Measurements from ENCODE around the gene TNIK.

GRCh38 chr3:171416061-171416460, 44.1 kb downstream of the TNIK start:
- TF ChIP-seq, protein P1, sequence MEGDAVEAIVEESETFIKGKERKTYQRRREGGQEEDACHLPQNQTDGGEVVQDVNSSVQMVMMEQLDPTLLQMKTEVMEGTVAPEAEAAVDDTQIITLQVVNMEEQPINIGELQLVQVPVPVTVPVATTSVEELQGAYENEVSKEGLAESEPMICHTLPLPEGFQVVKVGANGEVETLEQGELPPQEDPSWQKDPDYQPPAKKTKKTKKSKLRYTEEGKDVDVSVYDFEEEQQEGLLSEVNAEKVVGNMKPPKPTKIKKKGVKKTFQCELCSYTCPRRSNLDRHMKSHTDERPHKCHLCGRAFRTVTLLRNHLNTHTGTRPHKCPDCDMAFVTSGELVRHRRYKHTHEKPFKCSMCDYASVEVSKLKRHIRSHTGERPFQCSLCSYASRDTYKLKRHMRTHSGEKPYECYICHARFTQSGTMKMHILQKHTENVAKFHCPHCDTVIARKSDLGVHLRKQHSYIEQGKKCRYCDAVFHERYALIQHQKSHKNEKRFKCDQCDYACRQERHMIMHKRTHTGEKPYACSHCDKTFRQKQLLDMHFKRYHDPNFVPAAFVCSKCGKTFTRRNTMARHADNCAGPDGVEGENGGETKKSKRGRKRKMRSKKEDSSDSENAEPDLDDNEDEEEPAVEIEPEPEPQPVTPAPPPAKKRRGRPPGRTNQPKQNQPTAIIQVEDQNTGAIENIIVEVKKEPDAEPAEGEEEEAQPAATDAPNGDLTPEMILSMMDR (conservative IDR thresholded peaks at IDR 0.05; ENCODE audit: low read length), result no peak
- no peak for TF ChIP-seq EZH2phosphoT487 (IDR thresholded peaks at IDR 0.05; ENCODE audit: borderline replicate concordance)

All from Loucy (cell line).